ENCODE results near the gene MORN2.

The MORN2 gene

DNA sequence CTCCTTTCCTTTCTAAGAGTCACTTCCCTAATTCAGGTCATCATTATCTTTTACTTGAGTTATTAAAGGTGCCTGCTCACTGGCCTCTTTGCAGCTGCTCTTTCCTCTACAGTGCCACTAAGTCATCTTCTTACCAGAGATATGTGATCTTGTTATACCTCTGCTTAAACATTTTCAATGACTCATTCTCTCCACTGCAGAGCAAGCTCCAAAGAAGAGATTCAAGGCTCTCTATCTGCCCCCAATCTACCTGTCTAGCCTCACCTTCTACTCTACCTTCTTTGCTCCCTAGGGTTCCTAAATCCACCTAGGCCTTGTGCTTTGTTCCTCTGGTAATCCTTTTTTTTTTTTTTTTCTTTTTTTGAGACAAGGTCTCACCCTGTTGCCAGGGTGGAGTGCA is 17.0 kb downstream of the MORN2 start:
- no peak for DNase-seq (ENCODE audit: extremely low read depth, insufficient read length)
- TF ChIP-seq, protein P1, sequence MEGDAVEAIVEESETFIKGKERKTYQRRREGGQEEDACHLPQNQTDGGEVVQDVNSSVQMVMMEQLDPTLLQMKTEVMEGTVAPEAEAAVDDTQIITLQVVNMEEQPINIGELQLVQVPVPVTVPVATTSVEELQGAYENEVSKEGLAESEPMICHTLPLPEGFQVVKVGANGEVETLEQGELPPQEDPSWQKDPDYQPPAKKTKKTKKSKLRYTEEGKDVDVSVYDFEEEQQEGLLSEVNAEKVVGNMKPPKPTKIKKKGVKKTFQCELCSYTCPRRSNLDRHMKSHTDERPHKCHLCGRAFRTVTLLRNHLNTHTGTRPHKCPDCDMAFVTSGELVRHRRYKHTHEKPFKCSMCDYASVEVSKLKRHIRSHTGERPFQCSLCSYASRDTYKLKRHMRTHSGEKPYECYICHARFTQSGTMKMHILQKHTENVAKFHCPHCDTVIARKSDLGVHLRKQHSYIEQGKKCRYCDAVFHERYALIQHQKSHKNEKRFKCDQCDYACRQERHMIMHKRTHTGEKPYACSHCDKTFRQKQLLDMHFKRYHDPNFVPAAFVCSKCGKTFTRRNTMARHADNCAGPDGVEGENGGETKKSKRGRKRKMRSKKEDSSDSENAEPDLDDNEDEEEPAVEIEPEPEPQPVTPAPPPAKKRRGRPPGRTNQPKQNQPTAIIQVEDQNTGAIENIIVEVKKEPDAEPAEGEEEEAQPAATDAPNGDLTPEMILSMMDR (IDR thresholded peaks at IDR 0.05; ENCODE audit: insufficient read depth, low read length, poor library complexity, severe bottlenecking) = no peak
- no peaks in the 10 kb centered on the region for H3K27me3 ChIP-seq (replicated peaks; ENCODE audit: control insufficient read depth, insufficient read depth, low read length)

DNA sequence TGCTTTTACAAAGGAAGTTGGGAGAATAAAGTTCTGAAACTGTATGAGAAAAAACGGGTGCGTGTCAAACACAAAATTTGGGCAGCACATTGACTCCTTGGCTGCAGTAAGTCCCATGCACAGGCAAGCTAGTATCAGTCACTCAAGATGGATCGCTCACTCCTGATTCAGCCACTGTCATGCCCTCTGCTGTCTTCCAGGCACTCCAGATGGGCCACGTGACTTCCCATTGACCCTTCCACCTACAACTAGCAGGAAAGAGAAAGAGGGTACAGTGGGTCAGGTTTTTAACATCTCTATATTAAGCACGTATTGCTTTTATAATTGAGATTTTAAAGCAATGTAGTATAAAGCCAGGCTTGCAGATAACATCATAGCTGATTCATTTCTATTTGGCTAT is 22.5 kb downstream of the MORN2 start:
- DNase-seq (ENCODE audit: extremely low read depth, insufficient read length) = no peak
- Histone ChIP-seq H3K4me3 (replicated peaks; ENCODE audit: low read depth, low read length) (no peak overlapping the region), H3K36me3 (ENCODE audit: control insufficient read depth, insufficient read depth, low read length) (no peaks in the 10 kb centered on the region), H3K27me3 (replicated peaks; ENCODE audit: control insufficient read depth, insufficient read depth, low read length) (no peaks in the 10 kb centered on the region)
- TF ChIP-seq, protein P1 (IDR thresholded peaks at IDR 0.05; ENCODE audit: insufficient read depth, low read length, poor library complexity, severe bottlenecking) = no peak

More for the DNA sequence above, 17.0 kb downstream of the MORN2 start:
- no peaks in the 10 kb centered on the region for H3K36me3 ChIP-seq (ENCODE audit: control insufficient read depth, insufficient read depth, low read length)
- H3K4me3 ChIP-seq (replicated peaks; ENCODE audit: low read depth, low read length) = no peak overlapping the region

DNA sequence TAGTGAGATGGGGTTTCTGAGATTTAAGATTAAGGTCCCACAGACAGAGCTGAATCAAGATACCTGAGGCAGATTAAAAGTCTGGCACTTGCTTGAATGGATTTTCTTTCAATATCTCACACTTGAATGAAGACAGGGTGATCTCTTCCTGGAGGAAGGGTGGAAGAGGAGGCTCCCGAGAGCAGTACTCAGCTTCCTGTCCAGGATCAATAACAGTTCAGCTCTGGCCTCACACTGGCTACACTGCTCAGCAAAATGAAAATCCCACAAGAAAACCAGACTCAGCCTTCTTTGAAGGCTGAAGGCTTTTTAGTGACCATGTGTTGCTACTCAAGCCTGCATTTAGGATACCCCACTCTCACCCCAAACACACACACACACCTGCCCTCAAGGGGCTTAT is 24.9 kb downstream of the MORN2 start:
- DNase-seq (ENCODE audit: extremely low read depth, insufficient read length) = no peak
- no peaks in the 10 kb centered on the region for H3K36me3 ChIP-seq (ENCODE audit: control insufficient read depth, insufficient read depth, low read length)
- H3K4me3 ChIP-seq (replicated peaks; ENCODE audit: low read depth, low read length) = no peak overlapping the region
- TF ChIP-seq, protein P1 (IDR thresholded peaks at IDR 0.05; ENCODE audit: insufficient read depth, low read length, poor library complexity, severe bottlenecking) = no peak
- no peaks in the 10 kb centered on the region for H3K27me3 ChIP-seq (replicated peaks; ENCODE audit: control insufficient read depth, insufficient read depth, low read length)

DNA sequence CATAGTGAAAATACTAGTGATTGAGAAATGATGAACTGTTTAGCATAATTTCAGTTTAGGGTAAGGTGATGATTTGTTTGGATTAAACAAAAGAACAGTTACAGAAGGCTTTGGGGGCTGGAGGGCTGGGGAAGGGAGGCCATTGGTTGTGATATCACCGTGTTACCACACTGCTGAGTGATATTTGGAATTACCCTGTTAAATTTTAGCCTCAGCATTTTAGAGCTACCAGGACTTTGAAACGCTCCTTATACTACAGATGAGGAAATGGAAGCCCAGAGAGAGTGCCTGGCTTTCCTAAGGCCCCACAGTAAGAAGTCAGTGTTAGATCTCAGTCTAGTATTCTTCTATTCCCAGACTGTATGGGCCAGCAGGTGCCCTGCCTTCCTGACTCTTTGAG is 29.5 kb downstream of the MORN2 start:
- TF ChIP-seq, protein P1 (IDR thresholded peaks at IDR 0.05; ENCODE audit: insufficient read depth, low read length, poor library complexity, severe bottlenecking) = no peak
- no peak for DNase-seq (ENCODE audit: extremely low read depth, insufficient read length)
- Histone ChIP-seq H3K4me3 (replicated peaks; ENCODE audit: low read depth, low read length) (no peak overlapping the region), H3K27me3 (replicated peaks; ENCODE audit: control insufficient read depth, insufficient read depth, low read length) (no peaks in the 10 kb centered on the region), H3K36me3 (ENCODE audit: control insufficient read depth, insufficient read depth, low read length) (no peaks in the 10 kb centered on the region)

DNA sequence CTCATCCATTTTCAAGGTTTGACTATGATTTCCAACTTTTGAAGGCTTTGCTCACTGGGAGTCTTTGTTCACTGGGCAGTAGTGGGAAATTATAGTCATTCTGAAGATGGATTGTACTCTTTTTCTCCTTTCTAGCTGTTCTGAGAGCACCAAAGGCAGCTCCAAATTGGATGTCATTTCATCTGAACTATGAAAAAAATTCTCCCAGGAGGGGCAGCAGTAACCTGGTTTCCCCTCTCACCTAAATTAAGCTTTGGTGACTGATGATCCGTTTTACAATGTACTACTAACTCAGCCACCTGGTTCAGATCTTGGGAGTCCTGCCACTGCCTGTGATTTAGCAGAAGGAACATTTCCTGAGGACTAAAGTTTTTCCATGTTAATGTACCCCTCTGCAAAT is 31.5 kb downstream of the MORN2 start:
- no peak for DNase-seq (ENCODE audit: extremely low read depth, insufficient read length)
- TF ChIP-seq, protein P1 (IDR thresholded peaks at IDR 0.05; ENCODE audit: insufficient read depth, low read length, poor library complexity, severe bottlenecking) = no peak
- H3K36me3 ChIP-seq (ENCODE audit: control insufficient read depth, insufficient read depth, low read length) = no peaks in the 10 kb centered on the region
- no peaks in the 10 kb centered on the region for H3K27me3 ChIP-seq (replicated peaks; ENCODE audit: control insufficient read depth, insufficient read depth, low read length)
- no peak overlapping the region for H3K4me3 ChIP-seq (replicated peaks; ENCODE audit: low read depth, low read length)

All from GM06990 (cell line).